Lung (tissue), 12 donors: Measurements from ENCODE around the gene LOXHD1. TPM values are rescaled to one million over a fixed set of nuclear protein-coding genes. Genes with fewer than 3 reads are reported as not detected.

ENCODE experiments used
- ATAC-seq: fragments of 200-7000 bp; cut with Tn5 transposase; one replicate; pipeline ENCODE4 v1.9.1; 2020; ENCODE audit warnings: moderate number of reproducible peaks; ENCODE audit not compliant: insufficient read depth, low FRiP score
- DNase-seq, 3 donors: peaks; one replicate each; pipeline ENCODE4 v3.0.0-alpha.2; 2013 to 2017
- H3K27ac ChIP-seq, 2 donors: one replicate each; pipeline ENCODE4 v1.5.1; 2013; ENCODE audit warnings: mild to moderate bottlenecking in 2 of 2, moderate library complexity in 2 of 2, control low read depth in 1 of 2, inconsistent platforms in 1 of 2, low read depth in 1 of 2, low read length in 1 of 2
- H3K27me3 ChIP-seq, 3 donors: one replicate each; pipeline ENCODE4 v1.5.1; 2013; ENCODE audit warnings: low read length in 2 of 3; ENCODE audit not compliant: control insufficient read depth in 3 of 3, insufficient read depth in 3 of 3
- H3K36me3 ChIP-seq, 4 donors: one replicate each; pipeline ENCODE4 v1.5.1; 2013; ENCODE audit warnings: low read length in 4 of 4, mild to moderate bottlenecking in 1 of 4, moderate library complexity in 1 of 4; ENCODE audit not compliant: control insufficient read depth in 4 of 4, insufficient read depth in 4 of 4
- H3K4me1 ChIP-seq, 5 donors: one replicate each; pipeline ENCODE4 v1.5.1; 2013; ENCODE audit warnings: low read length in 5 of 5, mild to moderate bottlenecking in 2 of 5, moderate library complexity in 1 of 5; ENCODE audit not compliant: control insufficient read depth in 5 of 5, insufficient read depth in 5 of 5
- H3K4me3 ChIP-seq: one replicate; pipeline ENCODE4 v1.5.1; 2013; ENCODE audit warnings: mild to moderate bottlenecking, control low read depth, moderate library complexity
- H3K9ac ChIP-seq, 2 donors: one replicate each; pipeline ENCODE4 v1.5.1; 2013; ENCODE audit warnings: low read length in 2 of 2, control low read depth in 1 of 2; ENCODE audit not compliant: insufficient read depth in 1 of 2
- H3K9me3 ChIP-seq, 4 donors: one replicate each; pipeline ENCODE4 v1.5.1; 2013; ENCODE audit warnings: low read length in 3 of 4, mild to moderate bottlenecking in 1 of 4, moderate library complexity in 1 of 4; ENCODE audit not compliant: control insufficient read depth in 4 of 4, insufficient read depth in 3 of 4
- CTCF ChIP-seq: IDR thresholded peaks from 2 replicates; pipeline ENCODE4 v1.5.1; 2012; ENCODE audit warnings: mild to moderate bottlenecking; ENCODE audit errors: control extremely low read depth, extremely low read depth
- WGBS, 2 donors: extraction: QIAGEN DNeasy Blood & Tissue Kit; methylation state at CpG; one replicate each; pipeline ENCODE4 v1.1.7; 2013; 5-methylcytosine and 5-hydroxymethylcytosine counted together
- polyA plus RNA-seq, 2 donors: library from polyadenylated mRNA; stranded (reverse); fragments of 200-250 nt; gene quantifications; one replicate each; pipeline ENCODE4 v1.2.1, GENCODE V29; 2013
- total RNA-seq, 2 donors: library from RNA; depleted of rRNA in 1 of 2; stranded (reverse); fragments of >200 nt in 1 of 2; gene quantifications; one replicate each; pipeline ENCODE4 v1.2.1, GENCODE V29; 2014 to 2021
- donor health status: control.
- donor health status: control.
- donor health status: Bipolar disorder and iron deficiency.
- donor health status: healthy.
- donor health status: DM: yes; HTN: yes; CAD: no.

LOXHD1 gene
- total and polyA plus RNA-seq, 4 donors, result 0.45 to 3.1 (median 1.2) TPM

GRCh38 chr18:46482831-46483230 is 174.2 kb downstream of the LOXHD1 start:
- H3K9me3 ChIP-seq, result peaks cover 0 to 8% (median 0%) of the 10 kb centered on the region in 4 donors
- ATAC-seq, result no peak
- H3K27me3 ChIP-seq, result peaks cover 0 to 8% (median 5%) of the 10 kb centered on the region in 3 donors
- no peaks in the 10 kb centered on the region for H3K36me3 ChIP-seq
- peaks cover 0 to 14% (median 0%) of the 10 kb centered on the region in 5 donors for H3K4me1 ChIP-seq
- TF ChIP-seq CTCF, result no peak
- H3K9ac ChIP-seq, result no peak overlapping the region
- DNase-seq, result no peak
- no peak overlapping the region for H3K4me3 ChIP-seq
- H3K27ac ChIP-seq, result no peak overlapping the region
- WGBS, 2 donors, result 96 to 100% methylated on average over 1 of the region's 1 CpG

- TF ChIP-seq CTCF, result no peak
- peaks cover 0 to 8% (median 5%) of the 10 kb centered on the region in 3 donors for H3K27me3 ChIP-seq
- 80 to 87% methylated on average over 1 of the region's 1 CpG for WGBS, 2 donors
- peaks cover 0 to 8% (median 0%) of the 10 kb centered on the region in 4 donors for H3K9me3 ChIP-seq
- H3K36me3 ChIP-seq, result no peaks in the 10 kb centered on the region
- peaks cover 0 to 14% (median 0%) of the 10 kb centered on the region in 5 donors for H3K4me1 ChIP-seq
- H3K27ac ChIP-seq, result no peak overlapping the region
- no peak overlapping the region for H3K4me3 ChIP-seq
- H3K9ac ChIP-seq, result no peak overlapping the region
- ATAC-seq (no peak), DNase-seq (no peak)
Measured at GRCh38 chr18:46481847-46482245, 175.2 kb downstream of the LOXHD1 start.

- H3K27me3 ChIP-seq, result peaks cover 0 to 8% (median 1%) of the 10 kb centered on the region in 3 donors
Measured at GRCh38 chr18:46481048-46481846, 175.8 kb downstream of the LOXHD1 start.

More at GRCh38 chr18:46481048-46481846, 175.8 kb downstream of the LOXHD1 start:
- ATAC-seq (peak; percentile 56), DNase-seq (peak; percentile 66 to 78 (median 67))
- Histone ChIP-seq H3K36me3 (no peaks in the 10 kb centered on the region), H3K27ac (no peak overlapping the region), H3K4me3 (no peak overlapping the region), H3K9ac (no peak overlapping the region), H3K4me1 (peaks cover 0 to 14% (median 0%) of the 10 kb centered on the region in 5 donors), H3K9me3 (peaks cover 0 to 8% (median 0%) of the 10 kb centered on the region in 4 donors)
- WGBS, 2 donors, result 53 to 56% methylated on average over 9 of the region's 9 CpGs
- TF ChIP-seq CTCF, result peak; percentile 30
